Measurements from ENCODE around the gene CPZ. TPM values are rescaled to one million over a fixed set of nuclear protein-coding genes. Genes with fewer than 3 reads are reported as not detected.

CPZ gene
- total RNA-seq (2022; extraction: Qiagen RNA extraction), result 0.15 to 0.35 TPM (median 0.24 TPM) in 5 replicates

GRCh38 chr4:8592366-8593263, at the start of gene CPZ:
Gene CPZ (plus strand): TSS chr4:8592765. CDS start chr4:8592834, 69 bp downstream.

GRCh38 chr4:8580321-8581093, 12.1 kb upstream of the CPZ start, which contains the start of gene GPR78:
Gene GPR78 (plus strand): TSS chr4:8580392. CDS start chr4:8580983, 591 bp downstream.

Other genes with a start within 250 kb of the CPZ start
- gene ACOX3, start 152.0 kb upstream of the CPZ start, total RNA-seq (2022; extraction: Qiagen RNA extraction), result 8.3 to 10.7 TPM (median 9.6 TPM) in 5 replicates
- 6.3 to 7.5 TPM (median 6.6 TPM) in 5 replicates for gene TRMT44, start 152.0 kb upstream of the CPZ start, total RNA-seq (2022; extraction: Qiagen RNA extraction)
- gene GPR78, start 12.4 kb upstream of the CPZ start, total RNA-seq (2022; extraction: Qiagen RNA extraction), result 0.05 to 0.14 TPM in 2 of 5 replicates, not detected in the others

Data from A549 treated with Hydrocortisone at 1 μM for 4 hours (cell line).